SH-SY5Y (cell line): ENCODE results near the gene NUP37.

Experiments
- GATA2 ChIP-seq: IDR thresholded peaks from 2 replicates; pipeline ENCODE4 v1.6.1; 2011; ENCODE audit warnings: mild to moderate bottlenecking, low read depth, low read length
- GATA3 ChIP-seq: IDR thresholded peaks from 2 replicates; pipeline ENCODE4 v1.6.1; 2011; ENCODE audit warnings: low read depth, mild to moderate bottlenecking, low read length, moderate library complexity

DNA sequence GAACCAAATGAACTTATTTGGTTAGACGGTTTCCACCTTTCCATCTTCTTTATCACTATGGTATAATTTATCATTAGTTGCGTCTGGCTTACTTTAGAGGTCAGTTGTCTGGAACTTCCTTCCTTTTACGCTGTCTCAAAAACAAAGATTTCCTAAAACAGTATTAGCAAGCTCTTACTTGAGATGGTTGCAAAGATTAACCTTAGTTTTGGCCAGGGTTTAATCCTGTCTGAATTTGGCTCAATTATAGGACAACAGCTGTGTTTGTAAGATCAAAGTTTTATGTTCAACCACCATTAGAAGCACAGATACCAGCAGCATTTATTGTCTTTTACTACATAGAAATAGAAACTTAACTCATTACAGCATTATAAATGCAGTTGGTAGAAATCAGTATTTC, 50.2 kb downstream of the NUP37 start:
- TF ChIP-seq GATA3 (no peak), GATA2 (no peak)
